NCI-H82 treated with DMSO at 0.1 percent for 48 hours (cell line): Measurements from ENCODE around the gene DACT1.

Experiments used
- DNase-seq: peaks from one replicate; lab custom pipeline; 2025; ENCODE audit not compliant: unreplicated experiment; lab: John Stamatoyannopoulos, UW

The DACT1 gene

GRCh38 chr14:58635091-58635830 is 2.5 kb upstream of the DACT1 start:
- DNase-seq, result no peak

- DNase-seq, result no peak
These were observed 1.6 kb upstream of the DACT1 start for GRCh38 chr14:58636129-58636528.

- no peak for DNase-seq
These were observed 747 bp upstream of the DACT1 start for GRCh38 chr14:58637040-58637390.

GRCh38 chr14:58638231-58639197 is 752 bp downstream of the DACT1 start:
- DNase-seq, result no peak

GRCh38 chr14:58639198-58639565 is 1.4 kb downstream of the DACT1 start:
- DNase-seq, result no peak

- peak; percentile 75 for DNase-seq
These were observed 2.2 kb downstream of the DACT1 start for GRCh38 chr14:58639842-58640484.

- no peak for DNase-seq
These were observed 3.2 kb downstream of the DACT1 start for GRCh38 chr14:58640959-58641358.

- no peak for DNase-seq
These were observed 3.7 kb downstream of the DACT1 start for GRCh38 chr14:58641509-58641908.

GRCh38 chr14:58643366-58643765 is 5.6 kb downstream of the DACT1 start:
- no peak for DNase-seq

GRCh38 chr14:58645641-58646040 is 7.9 kb downstream of the DACT1 start:
- no peak for DNase-seq

- no peak for DNase-seq
These were observed 8.7 kb downstream of the DACT1 start for GRCh38 chr14:58646479-58646878.

- no peak for DNase-seq
These were observed 10.0 kb downstream of the DACT1 start for GRCh38 chr14:58647777-58648176.

- DNase-seq, result no peak
These were observed 13.1 kb downstream of the DACT1 start for GRCh38 chr14:58650857-58651256.

GRCh38 chr14:58656671-58657411 is 19.1 kb downstream of the DACT1 start:
- DNase-seq, result no peak

GRCh38 chr14:58659061-58659460 is 21.3 kb downstream of the DACT1 start:
- DNase-seq, result no peak

GRCh38 chr14:58659846-58660245 is 22.1 kb downstream of the DACT1 start:
- DNase-seq, result no peak

- DNase-seq, result no peak
These were observed 22.6 kb downstream of the DACT1 start for GRCh38 chr14:58660407-58660806.

GRCh38 chr14:58662018-58662417 is 24.3 kb downstream of the DACT1 start:
- DNase-seq, result no peak

- no peak for DNase-seq
These were observed 25.0 kb downstream of the DACT1 start for GRCh38 chr14:58662759-58663158.

GRCh38 chr14:58663494-58664111 is 25.8 kb downstream of the DACT1 start:
- peak; percentile 90 for DNase-seq
